BLaER1 treated with 17β-estradiol and CSF1 and Interleukin-3, amounts not matched to agents 10 nM and 100 nM (cell line): ENCODE data around the gene BANP.
"Not testable (repeated sequence)": the region's sequence is repeated elsewhere in the genome, so short reads cannot be mapped to it uniquely, and the experiment has no call there.

Experiments
- H3K27ac ChIP-seq, 11 experiments: shearing (Covaris generic); formaldehyde crosslinking; 2 replicates each; pipeline ENCODE4 v1.8.1; 2022
- H3K27me3 ChIP-seq, 11 experiments: shearing (Covaris generic); formaldehyde crosslinking; 2 replicates each; pipeline ENCODE4 v1.8.1; 2022
- H3K36me3 ChIP-seq, 11 experiments: shearing (Covaris generic); formaldehyde crosslinking; 2 replicates each; pipeline ENCODE4 v1.8.1; 2022
- H3K4me1 ChIP-seq, 10 experiments: shearing (Covaris generic); formaldehyde crosslinking; 2 replicates each; pipeline ENCODE4 v1.8.1; 2022
- H3K4me2 ChIP-seq, 11 experiments: shearing (Covaris generic); formaldehyde crosslinking; 2 replicates each; pipeline ENCODE4 v1.8.1; 2022
- H3K4me3 ChIP-seq, 10 experiments: shearing (Covaris generic); formaldehyde crosslinking; 2 replicates each; pipeline ENCODE4 v1.8.1; 2022
- H3K9ac ChIP-seq, 11 experiments: shearing (Covaris generic); formaldehyde crosslinking; 2 replicates each; pipeline ENCODE4 v1.8.1; 2022
- H3K9me3 ChIP-seq, 11 experiments: shearing (Covaris generic); formaldehyde crosslinking; replicated peaks in 1 of 11; 2 replicates each; pipeline ENCODE4 v1.8.1; 2022
- H4K20me1 ChIP-seq, 11 experiments: shearing (Covaris generic); formaldehyde crosslinking; 2 replicates each; pipeline ENCODE4 v1.8.1; 2022
- Cebpa-rat ChIP-seq, 11 experiments: shearing (Covaris generic); IDR thresholded peaks; 2 replicates each; pipeline ENCODE4 v1.8.1; 2022

The BANP gene

GRCh38 chr16:87966685-87967185, 15.5 kb downstream of the BANP start:
- Histone ChIP-seq H3K9me3 (peaks cover 13 to 20% (median 14%) of the 10 kb centered on the region in 11 experiments), H3K36me3 (peaks cover 13 to 28% (median 14%) of the 10 kb centered on the region in 11 experiments), H3K27ac (peak overlapping the region; percentile 56 to 72 (median 64); a peak in 21 of 22 replicates), H4K20me1 (peaks cover 0 to 86% (median 23%) of the 10 kb centered on the region in 11 experiments; a peak in 14 of 22 replicates), H3K27me3 (no peaks in the 10 kb centered on the region), H3K4me2 (peak overlapping the region; percentile 75 to 96 (median 83)), H3K4me1 (peaks cover 42 to 58% (median 52%) of the 10 kb centered on the region in 10 experiments), H3K9ac (peak overlapping the region; percentile 46 to 78 (median 65); a peak in 21 of 22 replicates), H3K4me3 (peak overlapping the region in 5 of 10 experiments; percentile 15 to 48 (median 35); a peak in 7 of 20 replicates)
- TF ChIP-seq Cebpa-rat (IDR thresholded peaks at IDR 0.05), result no peak

GRCh38 chr16:87968541-87968940, 17.3 kb downstream of the BANP start:
- no peak overlapping the region for H3K4me3 ChIP-seq
- no peak overlapping the region for H3K9ac ChIP-seq
- no peak for TF ChIP-seq Cebpa-rat (IDR thresholded peaks at IDR 0.05)
- peaks cover 16 to 39% (median 27%) of the 10 kb centered on the region in 11 experiments for H3K36me3 ChIP-seq
- no peak overlapping the region for H3K27ac ChIP-seq
- H4K20me1 ChIP-seq, result peaks cover 0 to 79% (median 23%) of the 10 kb centered on the region in 11 experiments; a peak in 14 of 22 replicates
- H3K4me1 ChIP-seq, result peaks cover 40 to 56% (median 48%) of the 10 kb centered on the region in 10 experiments
- H3K9me3 ChIP-seq, result peaks cover 26 to 37% (median 27%) of the 10 kb centered on the region in 11 experiments
- H3K4me2 ChIP-seq, result no peak overlapping the region
- H3K27me3 ChIP-seq, result no peaks in the 10 kb centered on the region

- H3K4me1 ChIP-seq, result peaks cover 40 to 54% (median 48%) of the 10 kb centered on the region in 10 experiments
- H3K9ac ChIP-seq, result no peak overlapping the region
- peaks cover 26 to 37% (median 27%) of the 10 kb centered on the region in 11 experiments for H3K9me3 ChIP-seq
- H3K27ac ChIP-seq, result no peak overlapping the region
- TF ChIP-seq Cebpa-rat (IDR thresholded peaks at IDR 0.05), result no peak
- H3K27me3 ChIP-seq, result no peaks in the 10 kb centered on the region
- H3K4me2 ChIP-seq, result no peak overlapping the region; a peak in 2 of 22 replicates
- peaks cover 0 to 78% (median 21%) of the 10 kb centered on the region in 11 experiments; a peak in 16 of 22 replicates for H4K20me1 ChIP-seq
- H3K36me3 ChIP-seq, result peaks cover 21 to 44% (median 28%) of the 10 kb centered on the region in 11 experiments
- H3K4me3 ChIP-seq, result no peak overlapping the region
Measured at GRCh38 chr16:87970186-87970585, 19.0 kb downstream of the BANP start.

GRCh38 chr16:87971933-87972332, 20.7 kb downstream of the BANP start:
- H3K4me3 ChIP-seq, result peak overlapping the region in 3 of 10 experiments; percentile 16 to 23 (median 18); a peak in 1 of 20 replicates
- H3K27me3 ChIP-seq, result no peaks in the 10 kb centered on the region
- H3K9ac ChIP-seq, result no peak overlapping the region
- peaks cover 26 to 37% (median 27%) of the 10 kb centered on the region in 11 experiments for H3K9me3 ChIP-seq
- H4K20me1 ChIP-seq, result peaks cover 0 to 67% (median 14%) of the 10 kb centered on the region in 11 experiments; a peak in 16 of 22 replicates
- no peak overlapping the region for H3K27ac ChIP-seq
- H3K4me2 ChIP-seq, result no peak overlapping the region
- H3K36me3 ChIP-seq, result peaks cover 25 to 51% (median 39%) of the 10 kb centered on the region in 11 experiments
- no peak for TF ChIP-seq Cebpa-rat (IDR thresholded peaks at IDR 0.05)
- peaks cover 27 to 41% (median 33%) of the 10 kb centered on the region in 10 experiments for H3K4me1 ChIP-seq

GRCh38 chr16:87973717-87974116, 22.5 kb downstream of the BANP start:
- H3K4me3 ChIP-seq, result no peak overlapping the region
- peak overlapping the region in 6 of 11 experiments; percentile 6 to 41 (median 18); a peak in 2 of 22 replicates for H3K27ac ChIP-seq
- peaks cover 26 to 37% (median 27%) of the 10 kb centered on the region in 11 experiments for H3K9me3 ChIP-seq
- no peak for TF ChIP-seq Cebpa-rat (IDR thresholded peaks at IDR 0.05)
- H3K4me2 ChIP-seq, result peak overlapping the region; percentile 39 to 71 (median 62)
- H3K36me3 ChIP-seq, result peaks cover 34 to 60% (median 49%) of the 10 kb centered on the region in 11 experiments
- peak overlapping the region in 2 of 11 experiments; percentile 7 to 32; a peak in 5 of 22 replicates for H3K9ac ChIP-seq
- H3K4me1 ChIP-seq, result peaks cover 22 to 34% (median 26%) of the 10 kb centered on the region in 10 experiments
- no peaks in the 10 kb centered on the region for H3K27me3 ChIP-seq
- H4K20me1 ChIP-seq, result peaks cover 0 to 52% (median 14%) of the 10 kb centered on the region in 11 experiments; a peak in 15 of 22 replicates

- Histone ChIP-seq H3K4me1 (peaks cover 22 to 34% (median 26%) of the 10 kb centered on the region in 10 experiments), H3K36me3 (peaks cover 34 to 63% (median 54%) of the 10 kb centered on the region in 11 experiments), H4K20me1 (peaks cover 0 to 50% (median 14%) of the 10 kb centered on the region in 11 experiments; a peak in 15 of 22 replicates), H3K9ac (peak overlapping the region in 3 of 11 experiments; percentile 10 to 43 (median 32); a peak in 4 of 22 replicates), H3K4me2 (peak overlapping the region; percentile 39 to 71 (median 62)), H3K27ac (peak overlapping the region in 8 of 11 experiments; percentile 8 to 46 (median 24); a peak in 7 of 22 replicates), H3K27me3 (no peaks in the 10 kb centered on the region), H3K4me3 (no peak overlapping the region), H3K9me3 (peaks cover 26 to 37% (median 27%) of the 10 kb centered on the region in 11 experiments)
- no peak for TF ChIP-seq Cebpa-rat (IDR thresholded peaks at IDR 0.05)
Measured at GRCh38 chr16:87974178-87974577, 22.9 kb downstream of the BANP start.

GRCh38 chr16:87976665-87977064, 25.4 kb downstream of the BANP start:
- Histone ChIP-seq H3K4me1 (peaks cover 22 to 40% (median 30%) of the 10 kb centered on the region in 10 experiments), H3K4me2 (no peak overlapping the region), H3K36me3 (peaks cover 30 to 69% (median 53%) of the 10 kb centered on the region in 11 experiments), H3K27ac (no peak overlapping the region), H3K9ac (no peak overlapping the region), H3K9me3 (peaks cover 13 to 17% (median 14%) of the 10 kb centered on the region in 11 experiments), H3K4me3 (no peak overlapping the region), H3K27me3 (no peaks in the 10 kb centered on the region), H4K20me1 (peaks cover 0 to 39% (median 14%) of the 10 kb centered on the region in 11 experiments; a peak in 15 of 22 replicates)
- TF ChIP-seq Cebpa-rat (IDR thresholded peaks at IDR 0.05), result no peak

GRCh38 chr16:87978127-87978526, 26.9 kb downstream of the BANP start:
- no peak overlapping the region for H3K4me2 ChIP-seq
- H3K27ac ChIP-seq, result no peak overlapping the region
- peaks cover 30 to 71% (median 54%) of the 10 kb centered on the region in 11 experiments for H3K36me3 ChIP-seq
- no peak overlapping the region for H3K4me3 ChIP-seq
- TF ChIP-seq Cebpa-rat (IDR thresholded peaks at IDR 0.05), result no peak
- no peaks in the 10 kb centered on the region for H3K27me3 ChIP-seq
- peaks cover 0 to 3% (median 0%) of the 10 kb centered on the region in 11 experiments; a peak in 2 of 22 replicates for H3K9me3 ChIP-seq
- no peak overlapping the region for H3K9ac ChIP-seq
- peaks cover 17 to 41% (median 30%) of the 10 kb centered on the region in 10 experiments for H3K4me1 ChIP-seq
- H4K20me1 ChIP-seq, result peaks cover 0 to 32% (median 14%) of the 10 kb centered on the region in 11 experiments; a peak in 15 of 22 replicates

- H3K4me2 ChIP-seq, result no peak overlapping the region
- no peak for TF ChIP-seq Cebpa-rat (IDR thresholded peaks at IDR 0.05)
- no peaks in the 10 kb centered on the region for H3K9me3 ChIP-seq
- peaks cover 4 to 41% (median 24%) of the 10 kb centered on the region in 10 experiments for H3K4me1 ChIP-seq
- no peak overlapping the region for H3K4me3 ChIP-seq
- no peak overlapping the region for H3K27ac ChIP-seq
- H3K27me3 ChIP-seq, result no peaks in the 10 kb centered on the region
- peaks cover 35 to 75% (median 54%) of the 10 kb centered on the region in 11 experiments for H3K36me3 ChIP-seq
- H3K9ac ChIP-seq, result no peak overlapping the region
- peaks cover 0 to 21% (median 10%) of the 10 kb centered on the region in 11 experiments; a peak in 15 of 22 replicates for H4K20me1 ChIP-seq
Measured at GRCh38 chr16:87979352-87979751, 28.1 kb downstream of the BANP start.

GRCh38 chr16:87979911-87980630, 28.8 kb downstream of the BANP start:
- peak overlapping the region in 3 of 11 experiments; percentile 12 to 40 (median 17); a peak in 1 of 22 replicates for H3K9ac ChIP-seq
- peaks cover 0 to 41% (median 24%) of the 10 kb centered on the region in 10 experiments; a peak in 15 of 20 replicates for H3K4me1 ChIP-seq
- peaks cover 0 to 17% (median 2%) of the 10 kb centered on the region in 11 experiments; a peak in 11 of 22 replicates for H4K20me1 ChIP-seq
- H3K4me3 ChIP-seq, H3K9me3 ChIP-seq, H3K27me3 ChIP-seq, H3K4me2 ChIP-seq: not testable (repeated sequence)
- H3K27ac ChIP-seq, result 0 out of 22 replicates have a peak overlapping the region, but pooled peaks of 1 of the 11 experiments have one; percentile 27
- peaks cover 42 to 78% (median 55%) of the 10 kb centered on the region in 11 experiments for H3K36me3 ChIP-seq

- H3K4me1 ChIP-seq, result peaks cover 0 to 47% (median 30%) of the 10 kb centered on the region in 10 experiments; a peak in 16 of 20 replicates
- peak overlapping the region in 5 of 11 experiments; percentile 2 to 34 (median 19); a peak in 2 of 22 replicates for H3K27ac ChIP-seq
- not testable (repeated sequence) for H3K4me3 ChIP-seq, H3K4me2 ChIP-seq, H3K9me3 ChIP-seq, H3K27me3 ChIP-seq
- H4K20me1 ChIP-seq, result peaks cover 0 to 13% (median 0%) of the 10 kb centered on the region in 11 experiments; a peak in 2 of 22 replicates
- 0 out of 22 replicates have a peak overlapping the region, but pooled peaks of 1 of the 11 experiments have one; percentile 19 for H3K9ac ChIP-seq
- H3K36me3 ChIP-seq, result peaks cover 48 to 84% (median 62%) of the 10 kb centered on the region in 11 experiments
Measured at GRCh38 chr16:87981376-87981775, 30.1 kb downstream of the BANP start.
